Endothelial cell of umbilical vein (primary cell): Measurements from ENCODE around the gene MED27. TPM values are rescaled to one million over a fixed set of nuclear protein-coding genes. Genes with fewer than 3 reads are reported as not detected.

ENCODE experiments used
- BruUV-seq: library from RNA; stranded (reverse); fragments of 400-500 nt; replicated peaks from 2 replicates; lab custom pipeline; 2021; lab: Mats Ljungman, UMichigan
- CTCF ChIA-PET: fragments of 300-600, 350-600 bp; sonication (Branson Sonifier 250); formaldehyde crosslinking; loops from one replicate; lab custom pipeline; 2021; ENCODE audit warnings: antibody characterized with exemption, inconsistent platforms; lab: Charles Lee
- POLR2A ChIA-PET: fragments of 300-600, 350-600 bp; sonication (Branson Sonifier 250); formaldehyde crosslinking; loops from one replicate; lab custom pipeline; 2021; ENCODE audit warnings: antibody characterized with exemption, inconsistent platforms; lab: Charles Lee
- DNase-seq: peaks from one replicate; pipeline ENCODE4 v3.0.0-alpha.2; 2011; ENCODE audit warnings: low read depth, low spot score
- FAIRE-seq: peaks from 2 replicates; lab custom pipeline; 2011; peaks lifted over from hg19 to GRCh38; lab: Jason Lieb, UNC
- H2AFZ ChIP-seq: 2 replicates; pipeline ENCODE4 v1.6.0; 2012; ENCODE audit warnings: low read depth, low read length, control low read depth, inconsistent platforms
- H3K27ac ChIP-seq: 2 replicates; pipeline ENCODE4 v1.5.1; 2011; ENCODE audit warnings: low read depth, mild to moderate bottlenecking, control low read depth, low read length, moderate library complexity; ENCODE audit not compliant: insufficient read depth
- H3K27me3 ChIP-seq, 2 experiments: 2 replicates each; pipeline versions ENCODE4 v1.6.0 to v1.6.1; 2011; ENCODE audit warnings: low read length in 2 of 2, mixed read lengths in 1 of 2; ENCODE audit not compliant: control insufficient read depth in 2 of 2, insufficient read depth in 2 of 2
- H3K36me3 ChIP-seq, 2 experiments: 2 replicates in 1 of 2; 3 replicates in 1 of 2; pipeline ENCODE4 v1.5.1; 2011; ENCODE audit warnings: low read length in 2 of 2, mild to moderate bottlenecking in 1 of 2, moderate library complexity in 1 of 2; ENCODE audit not compliant: control insufficient read depth in 2 of 2, insufficient read depth in 2 of 2; ENCODE audit errors: extremely low read depth in 1 of 2
- H3K4me1 ChIP-seq: 3 replicates; pipeline ENCODE4 v1.5.1; 2011; ENCODE audit warnings: mild to moderate bottlenecking, low read length; ENCODE audit not compliant: control insufficient read depth, insufficient read depth; ENCODE audit errors: extremely low read depth
- H3K4me2 ChIP-seq: 2 replicates; pipeline ENCODE4 v1.6.1; 2011; ENCODE audit warnings: low read length, control low read depth, mixed read lengths; ENCODE audit not compliant: insufficient read depth
- H3K4me3 ChIP-seq, 3 experiments: fragments of 200-600 bp in 1 of 3; sonication (generic), shearing (Covaris generic) in 1 of 3; replicated peaks in 1 of 3; 2 replicates each; pipeline ENCODE4 v1.5.1; 2011 to 2016; ENCODE audit warnings: control low read depth in 3 of 3, low read length in 3 of 3, mild to moderate bottlenecking in 2 of 3, inconsistent platforms in 1 of 3, low read depth in 1 of 3, moderate library complexity in 1 of 3; ENCODE audit not compliant: insufficient read depth in 1 of 3
- H3K79me2 ChIP-seq: 2 replicates; pipeline ENCODE4 v1.6.0; 2012; ENCODE audit warnings: low read length, inconsistent platforms; ENCODE audit not compliant: control insufficient read depth, insufficient read depth
- H3K9ac ChIP-seq: replicated peaks from 2 replicates; pipeline ENCODE3; 2011; ENCODE audit warnings: low read length, control low read depth; ENCODE audit not compliant: insufficient read depth; ENCODE audit errors: extremely low read depth
- H3K9me1 ChIP-seq: replicated peaks from 3 replicates; pipeline ENCODE4 v1.6.0; 2011; ENCODE audit warnings: mild to moderate bottlenecking, low read length; ENCODE audit not compliant: control insufficient read depth, insufficient read depth; ENCODE audit errors: extremely low read depth
- H3K9me3 ChIP-seq: replicated peaks from 2 replicates; pipeline ENCODE4 v1.5.1; 2012; ENCODE audit warnings: low read length, inconsistent platforms; ENCODE audit not compliant: control insufficient read depth, insufficient read depth
- H4K20me1 ChIP-seq: replicated peaks from 2 replicates; pipeline ENCODE3; 2011; ENCODE audit warnings: mild to moderate bottlenecking, low read length; ENCODE audit not compliant: control insufficient read depth, insufficient read depth; ENCODE audit errors: extremely low read depth
- EZH2 ChIP-seq: IDR thresholded peaks from 2 replicates; pipeline ENCODE4 v1.6.1; 2012; ENCODE audit warnings: borderline replicate concordance, low read depth, mild to moderate bottlenecking, moderate library complexity, low read length, inconsistent platforms; ENCODE audit not compliant: severe bottlenecking
- FOS ChIP-seq: IDR thresholded peaks from 2 replicates; pipeline ENCODE4 v1.6.1; 2011; ENCODE audit warnings: mild to moderate bottlenecking, low read length, moderate library complexity, borderline replicate concordance; ENCODE audit not compliant: insufficient read depth
- GATA2 ChIP-seq: IDR thresholded peaks from 2 replicates; pipeline ENCODE4 v1.7.0; 2011; ENCODE audit warnings: low read depth, mild to moderate bottlenecking, moderate library complexity, mixed read lengths, low read length; ENCODE audit not compliant: insufficient read length, insufficient read depth
- JUN ChIP-seq: IDR thresholded peaks from 2 replicates; pipeline ENCODE4 v1.6.1; 2011; ENCODE audit warnings: borderline replicate concordance, low read depth; ENCODE audit not compliant: insufficient read length, insufficient read depth
- MYC ChIP-seq: IDR thresholded peaks from one replicate; pipeline ENCODE4 v1.6.1; 2011; ENCODE audit warnings: mild to moderate bottlenecking, low read depth, low read length
- dilution Hi-C: fragments of 300-500 bp; cut with MboI; formaldehyde crosslinking; loops from one replicate; pipeline ENCODE4 v1.15.0; 2019; ENCODE audit warnings: low sequenced_read_pairs; ENCODE audit not compliant: extremely low pct_ligation_motif_present
- intact Hi-C: fragments of 100-400 bp; cut with micrococcal nuclease; formaldehyde crosslinking; loops from one replicate; pipeline ENCODE4 v1.10.0; 2022
- polyA plus RNA-seq, 4 experiments: library from polyadenylated mRNA; depleted of rRNA in 3 of 4; stranded (reverse) in 3 of 4; unstranded in 1 of 4; fragments of >200 nt; gene quantifications; 2 replicates each; pipeline versions ENCODE4 v1.2.1 to v1.2.3, GENCODE V29; 2011 to 2012; ENCODE audit warnings: missing spikeins in 1 of 4
- total RNA-seq: library from RNA; stranded (reverse); gene quantifications from 2 replicates; pipeline ENCODE4 v1.2.3, GENCODE V29; 2021
- TF ChIP-seq, protein P1 (sequence below): IDR thresholded peaks from 2 replicates; pipeline ENCODE4 v1.6.1; 2011; ENCODE audit not compliant: insufficient read depth, insufficient read length
- TF ChIP-seq, protein P2 (sequence below), 2 donors: IDR thresholded peaks; 1 replicate in 1 of 2; 2 replicates in 1 of 2; pipeline ENCODE4 v1.5.1; 2011; ENCODE audit warnings: low read length in 2 of 2, mild to moderate bottlenecking in 2 of 2, moderate library complexity in 2 of 2, control low read depth in 1 of 2, inconsistent platforms in 1 of 2, low read depth in 1 of 2; ENCODE audit not compliant: insufficient read depth in 1 of 2; ENCODE audit errors: extremely low read depth in 1 of 2

MED27 gene
- total and polyA plus RNA-seq, 2 donors (not counting 3 experiments of a cell fraction or from before 2014, with no cell fraction given) = 27.9 to 47.8 TPM

DNA sequence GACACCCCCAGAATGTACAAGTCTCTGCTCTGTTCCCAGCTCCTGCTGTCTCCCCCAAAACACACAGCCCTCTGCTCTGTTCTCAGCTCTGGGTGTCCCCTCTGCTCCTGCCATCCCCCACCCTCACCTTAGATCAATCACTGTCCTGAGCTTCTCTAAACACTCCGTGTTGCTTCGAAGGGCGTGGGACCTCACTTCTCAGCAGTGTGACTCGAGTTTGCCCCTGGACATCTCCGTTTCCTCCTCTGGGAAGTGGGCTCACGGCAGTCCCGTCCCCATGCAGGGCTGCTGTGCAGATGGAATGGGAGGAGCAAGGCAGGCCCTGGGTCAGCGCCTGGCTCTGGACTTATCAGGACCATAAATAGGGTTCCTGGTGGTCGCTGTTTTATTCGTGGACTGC lies 241.8 kb downstream of the MED27 start:
- CTCF ChIA-PET = interaction anchor here (1.5 to 1.9 kb wide), 2 partner anchors 332 to 399 kb away, joined by 5 to 7 read pairs; no protein-coding TSS in a partner anchor

More for the DNA sequence above, 241.8 kb downstream of the MED27 start:
- no peak overlapping the region for H3K9ac ChIP-seq
- POLR2A ChIA-PET = no interaction called here
- no peaks in the 10 kb centered on the region for H3K9me1 ChIP-seq
- H3K27ac ChIP-seq = no peak overlapping the region
- dilution Hi-C loops = no loop called here
- no peak for TF ChIP-seq EZH2
- TF ChIP-seq MYC = no peak
- TF ChIP-seq, protein P1, sequence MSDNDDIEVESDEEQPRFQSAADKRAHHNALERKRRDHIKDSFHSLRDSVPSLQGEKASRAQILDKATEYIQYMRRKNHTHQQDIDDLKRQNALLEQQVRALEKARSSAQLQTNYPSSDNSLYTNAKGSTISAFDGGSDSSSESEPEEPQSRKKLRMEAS = no peak
- TF ChIP-seq GATA2 = no peak
- TF ChIP-seq, protein P2, sequence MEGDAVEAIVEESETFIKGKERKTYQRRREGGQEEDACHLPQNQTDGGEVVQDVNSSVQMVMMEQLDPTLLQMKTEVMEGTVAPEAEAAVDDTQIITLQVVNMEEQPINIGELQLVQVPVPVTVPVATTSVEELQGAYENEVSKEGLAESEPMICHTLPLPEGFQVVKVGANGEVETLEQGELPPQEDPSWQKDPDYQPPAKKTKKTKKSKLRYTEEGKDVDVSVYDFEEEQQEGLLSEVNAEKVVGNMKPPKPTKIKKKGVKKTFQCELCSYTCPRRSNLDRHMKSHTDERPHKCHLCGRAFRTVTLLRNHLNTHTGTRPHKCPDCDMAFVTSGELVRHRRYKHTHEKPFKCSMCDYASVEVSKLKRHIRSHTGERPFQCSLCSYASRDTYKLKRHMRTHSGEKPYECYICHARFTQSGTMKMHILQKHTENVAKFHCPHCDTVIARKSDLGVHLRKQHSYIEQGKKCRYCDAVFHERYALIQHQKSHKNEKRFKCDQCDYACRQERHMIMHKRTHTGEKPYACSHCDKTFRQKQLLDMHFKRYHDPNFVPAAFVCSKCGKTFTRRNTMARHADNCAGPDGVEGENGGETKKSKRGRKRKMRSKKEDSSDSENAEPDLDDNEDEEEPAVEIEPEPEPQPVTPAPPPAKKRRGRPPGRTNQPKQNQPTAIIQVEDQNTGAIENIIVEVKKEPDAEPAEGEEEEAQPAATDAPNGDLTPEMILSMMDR (IDR thresholded peaks at IDR 0.05; ENCODE audit: extremely low read depth in 1 of 2, insufficient read depth in 1 of 2, low read depth in 1 of 2, low read length in 2 of 2) = no peak
- TF ChIP-seq JUN = no peak
- TF ChIP-seq FOS = no peak
- no peak overlapping the region for H3K4me3 ChIP-seq
- peaks cover 0 to 2% of the 10 kb centered on the region in 2 experiments for H3K27me3 ChIP-seq
- H3K4me1 ChIP-seq = no peaks in the 10 kb centered on the region
- DNase-seq (no peak), FAIRE-seq (no peak)
- intact Hi-C loops = no loop called here
- no peaks in the 10 kb centered on the region for H4K20me1 ChIP-seq
- H3K79me2 ChIP-seq = no peaks in the 10 kb centered on the region
- no peaks in the 10 kb centered on the region for H3K36me3 ChIP-seq
- H2AFZ ChIP-seq = no peak overlapping the region
- no TSS peak for BruUV-seq
- peaks cover 4% of the 10 kb centered on the region for H3K9me3 ChIP-seq
- no peak overlapping the region for H3K4me2 ChIP-seq
